Spleen (tissue), 13 donors: ENCODE measurements around the gene CYP1A2. TPM values are rescaled to one million over a fixed set of nuclear protein-coding genes. Genes with fewer than 3 reads are reported as not detected.

ENCODE experiments used
- DNase-seq: peaks from one replicate; pipeline ENCODE4 v3.0.0-alpha.2; 2020
- H3K27ac ChIP-seq, 8 donors: fragments of 200-600 bp; sonication (generic) in 7 of 8; 1 replicate in 4 of 8; 2 replicates in 4 of 8; pipeline versions ENCODE4 v1.5.0 to v1.8.0; 2016 to 2021; ENCODE audit warnings: inconsistent platforms in 4 of 8, mild to moderate bottlenecking in 4 of 8, moderate library complexity in 1 of 8
- H3K27me3 ChIP-seq, 7 donors: fragments of 200-600 bp; sonication (generic) in 6 of 7; replicated peaks in 1 of 7; 1 replicate in 4 of 7; 2 replicates in 3 of 7; pipeline versions ENCODE4 v1.5.0 to v1.8.0; 2016 to 2021; ENCODE audit warnings: inconsistent platforms in 3 of 7, mild to moderate bottlenecking in 1 of 7
- H3K36me3 ChIP-seq, 6 donors: fragments of 200-600 bp; sonication (generic) in 5 of 6; 1 replicate in 4 of 6; 2 replicates in 2 of 6; pipeline versions ENCODE4 v1.5.0 to v1.8.0; 2016 to 2021; ENCODE audit warnings: inconsistent platforms in 2 of 6
- H3K4me1 ChIP-seq, 6 donors: fragments of 200-600 bp; sonication (generic) in 5 of 6; 1 replicate in 3 of 6; 2 replicates in 3 of 6; pipeline versions ENCODE4 v1.5.0 to v1.8.0; 2016 to 2021; ENCODE audit warnings: inconsistent platforms in 3 of 6
- H3K4me3 ChIP-seq, 8 donors: fragments of 200-600 bp; sonication (generic) in 7 of 8; 1 replicate in 4 of 8; 2 replicates in 4 of 8; pipeline versions ENCODE4 v1.5.0 to v1.8.0; 2016 to 2021; ENCODE audit warnings: inconsistent platforms in 4 of 8, mild to moderate bottlenecking in 4 of 8, moderate library complexity in 2 of 8
- H3K9me3 ChIP-seq, 8 donors: fragments of 200-600 bp; sonication (generic) in 7 of 8; 1 replicate in 4 of 8; 2 replicates in 4 of 8; pipeline versions ENCODE4 v1.5.0 to v1.8.0; 2016 to 2021; ENCODE audit warnings: inconsistent platforms in 4 of 8
- POLR2A ChIP-seq, 3 donors: fragments of 450-650 bp; IDR thresholded peaks; one replicate each; pipeline ENCODE4 v1.5.1; 2017; ENCODE audit warnings: antibody characterized with exemption in 3 of 3, mild to moderate bottlenecking in 1 of 3
- POLR2AphosphoS5 ChIP-seq, 3 donors: sonication (generic); formaldehyde crosslinking; IDR thresholded peaks; one replicate each; pipeline ENCODE4 v1.5.1; 2017; ENCODE audit warnings: antibody characterized with exemption in 3 of 3
- WGBS, 5 donors: extraction: QIAGEN DNeasy Blood & Tissue Kit in 3 of 5; methylation state at CpG; one replicate each; pipeline versions ENCODE4 v1.1.5 to v1.1.7; 2013 to 2018; 5-methylcytosine and 5-hydroxymethylcytosine counted together
- intact Hi-C: fragments of 100-400 bp; cut with DNase I; formaldehyde crosslinking; loops from one replicate; pipeline ENCODE4 v1.15.0; 2023; ENCODE audit warnings: low total_unique reads
- long read RNA-seq, 2 donors: transcript quantifications; one replicate each; lab custom pipeline, GENCODE V29; 2026
- polyA plus RNA-seq, 3 donors: library from polyadenylated mRNA; stranded (reverse); fragments of 200-250 nt; gene quantifications; one replicate each; pipeline ENCODE4 v1.2.1, GENCODE V29; 2013
- total RNA-seq, 7 donors: library from RNA; depleted of rRNA in 3 of 7; stranded (reverse); fragments of >200 nt in 3 of 7; fragmentation: NEBNext Ultra II Directional in 4 of 7; extraction: Animal tissue kit (Norgen Biotek cat#: 25700) in 4 of 7; gene quantifications; one replicate each; pipeline versions ENCODE4 v1.1.0 to v1.2.1, GENCODE V29; 2016 to 2021
- TF ChIP-seq, protein P1 (sequence below), 11 experiments: fragments of 200-600 bp in 7 of 11; fragments of 450-650 bp in 4 of 11; sonication (generic) in 4 of 11; IDR thresholded peaks in 8 of 11; conservative IDR thresholded peaks in 3 of 11; 1 replicate in 7 of 11; 2 replicates in 4 of 11; pipeline versions ENCODE4 v1.4.0 to v1.8.0; 2016 to 2021; ENCODE audit warnings: antibody characterized with exemption in 11 of 11, inconsistent platforms in 4 of 11, mild to moderate bottlenecking in 1 of 11
- donor health status: healthy with polysubstance abuse.
- donor health status: DM: no; HTN: no; CAD: no; lungs with moderate emphysema.
- donor health status: DM: no; HTN: no; CAD: no.
- donor health status: Bipolar disorder and iron deficiency.
- donor health status: healthy.
- donor health status: DM: no; HTN: no; CAD: no.
- donor health status: DM: yes; HTN: yes; CAD: no.

The CYP1A2 gene, protein sequence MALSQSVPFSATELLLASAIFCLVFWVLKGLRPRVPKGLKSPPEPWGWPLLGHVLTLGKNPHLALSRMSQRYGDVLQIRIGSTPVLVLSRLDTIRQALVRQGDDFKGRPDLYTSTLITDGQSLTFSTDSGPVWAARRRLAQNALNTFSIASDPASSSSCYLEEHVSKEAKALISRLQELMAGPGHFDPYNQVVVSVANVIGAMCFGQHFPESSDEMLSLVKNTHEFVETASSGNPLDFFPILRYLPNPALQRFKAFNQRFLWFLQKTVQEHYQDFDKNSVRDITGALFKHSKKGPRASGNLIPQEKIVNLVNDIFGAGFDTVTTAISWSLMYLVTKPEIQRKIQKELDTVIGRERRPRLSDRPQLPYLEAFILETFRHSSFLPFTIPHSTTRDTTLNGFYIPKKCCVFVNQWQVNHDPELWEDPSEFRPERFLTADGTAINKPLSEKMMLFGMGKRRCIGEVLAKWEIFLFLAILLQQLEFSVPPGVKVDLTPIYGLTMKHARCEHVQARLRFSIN
- total RNA-seq (not detected), polyA plus RNA-seq (not detected)
- long read RNA-seq, donor 1 = 0 reads
- long read RNA-seq, donor 2 = 0 reads

DNA sequence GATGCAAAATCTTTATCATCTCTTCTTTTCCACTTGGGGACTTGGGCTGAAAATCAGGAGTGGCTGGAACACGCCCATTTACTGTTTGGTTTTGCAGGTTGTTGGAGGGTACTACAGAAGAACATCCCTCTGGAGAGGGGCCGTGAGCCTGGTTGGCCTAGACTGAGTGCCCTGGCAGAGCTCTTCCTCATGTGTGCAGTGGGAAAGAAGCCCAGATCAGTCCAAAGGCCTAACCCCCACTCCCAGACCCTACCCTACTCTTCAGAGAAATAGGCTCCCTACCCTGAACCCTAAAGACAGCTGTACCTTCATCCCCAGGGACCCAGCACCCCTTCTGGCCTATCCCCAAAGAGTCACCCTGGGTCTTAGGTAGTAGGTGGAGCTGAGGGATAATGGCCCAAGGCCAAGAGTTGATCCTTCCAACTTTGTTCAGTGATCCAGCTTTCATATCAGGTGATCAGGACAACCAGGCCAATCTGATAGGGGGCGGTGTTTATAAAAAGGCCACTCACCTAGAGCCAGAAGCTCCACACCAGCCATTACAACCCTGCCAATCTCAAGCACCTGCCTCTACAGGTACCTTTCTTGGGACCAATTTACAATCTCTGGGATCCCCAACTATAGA is at the start of gene CYP1A2:
Gene CYP1A2, plus strand, starts transcription at position 524 of the 625 bp plus-strand sequence. CDS start 894 bp downstream, outside the sequence.
- Histone ChIP-seq H3K4me1 (no peaks in the 10 kb centered on the region), H3K36me3 (no peaks in the 10 kb centered on the region), H3K4me3 (no peak within 1 kb of the TSS), H3K27me3 (no peaks in the 10 kb centered on the region), H3K9me3 (no peaks in the 10 kb centered on the region), H3K27ac (no peak within 1 kb of the TSS)
- 80 to 97% (median 89%) methylated on average over 3 of the region's 3 CpGs for WGBS, 5 donors
- TF ChIP-seq, protein P1, sequence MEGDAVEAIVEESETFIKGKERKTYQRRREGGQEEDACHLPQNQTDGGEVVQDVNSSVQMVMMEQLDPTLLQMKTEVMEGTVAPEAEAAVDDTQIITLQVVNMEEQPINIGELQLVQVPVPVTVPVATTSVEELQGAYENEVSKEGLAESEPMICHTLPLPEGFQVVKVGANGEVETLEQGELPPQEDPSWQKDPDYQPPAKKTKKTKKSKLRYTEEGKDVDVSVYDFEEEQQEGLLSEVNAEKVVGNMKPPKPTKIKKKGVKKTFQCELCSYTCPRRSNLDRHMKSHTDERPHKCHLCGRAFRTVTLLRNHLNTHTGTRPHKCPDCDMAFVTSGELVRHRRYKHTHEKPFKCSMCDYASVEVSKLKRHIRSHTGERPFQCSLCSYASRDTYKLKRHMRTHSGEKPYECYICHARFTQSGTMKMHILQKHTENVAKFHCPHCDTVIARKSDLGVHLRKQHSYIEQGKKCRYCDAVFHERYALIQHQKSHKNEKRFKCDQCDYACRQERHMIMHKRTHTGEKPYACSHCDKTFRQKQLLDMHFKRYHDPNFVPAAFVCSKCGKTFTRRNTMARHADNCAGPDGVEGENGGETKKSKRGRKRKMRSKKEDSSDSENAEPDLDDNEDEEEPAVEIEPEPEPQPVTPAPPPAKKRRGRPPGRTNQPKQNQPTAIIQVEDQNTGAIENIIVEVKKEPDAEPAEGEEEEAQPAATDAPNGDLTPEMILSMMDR (IDR thresholded peaks at IDR 0.05 in 8 of 11, conservative IDR thresholded peaks at IDR 0.05 in 3 of 11) = no peak
- TF ChIP-seq POLR2AphosphoS5 (IDR thresholded peaks at IDR 0.05) (no peak), POLR2A (IDR thresholded peaks at IDR 0.05) (no peak)
- no peak for DNase-seq
- intact Hi-C loops = no loop called here

DNA sequence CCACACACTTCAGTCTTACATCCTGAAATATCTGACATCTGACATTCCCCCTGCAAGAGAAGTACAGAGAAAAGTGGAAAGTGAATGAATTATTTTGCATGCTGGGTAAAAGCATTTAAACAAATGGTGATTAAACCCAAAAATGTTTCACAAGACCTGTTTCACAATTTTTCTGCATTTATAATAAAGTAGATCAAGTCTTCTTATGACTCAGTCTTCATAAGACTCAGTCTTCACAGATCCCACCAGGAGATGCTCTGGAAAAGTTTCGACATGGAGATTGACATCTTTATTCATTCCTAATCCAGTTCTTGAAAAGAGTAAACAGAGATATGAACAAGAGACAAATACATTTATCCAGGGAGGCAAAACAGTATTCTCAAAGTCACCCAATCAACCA is 39.6 kb upstream of the CYP1A2 start:
- Histone ChIP-seq H3K27me3 (peaks cover 0 to 30% (median 0%) of the 10 kb centered on the region in 7 donors), H3K4me1 (peaks cover 0 to 35% (median 9%) of the 10 kb centered on the region in 6 donors), H3K4me3 (no peak overlapping the region), H3K9me3 (no peaks in the 10 kb centered on the region), H3K36me3 (no peaks in the 10 kb centered on the region), H3K27ac (no peak overlapping the region)
- no peak for DNase-seq
- TF ChIP-seq, protein P1 (IDR thresholded peaks at IDR 0.05 in 8 of 11, conservative IDR thresholded peaks at IDR 0.05 in 3 of 11) = no peak
- intact Hi-C loops = no loop called here
- 55 to 70% (median 67%) methylated on average over 1 of the region's 1 CpG for WGBS, 5 donors

DNA sequence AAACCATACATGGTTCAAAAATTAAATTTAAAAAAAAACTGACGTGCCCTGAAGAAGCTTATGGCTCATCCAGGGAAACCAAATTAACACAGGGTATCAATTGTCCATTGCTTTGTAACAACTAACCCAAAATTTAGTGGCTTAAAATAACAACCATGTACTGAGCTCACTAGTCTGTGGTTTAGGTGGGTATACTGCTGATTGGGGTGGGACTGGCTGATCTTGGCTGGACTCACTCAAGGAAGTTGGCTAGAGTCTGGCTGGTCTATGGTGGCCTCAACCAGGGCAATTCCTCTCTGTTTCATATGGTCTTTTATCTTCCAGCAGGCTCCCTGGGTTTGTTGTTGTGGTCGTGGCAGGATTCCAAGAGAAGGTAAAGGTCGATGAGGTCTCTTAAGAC is 38.8 kb upstream of the CYP1A2 start:
- TF ChIP-seq POLR2A (IDR thresholded peaks at IDR 0.05) (no peak), POLR2AphosphoS5 (IDR thresholded peaks at IDR 0.05) (no peak)
- intact Hi-C loops = no loop called here
- no peaks in the 10 kb centered on the region for H3K36me3 ChIP-seq
- no peak overlapping the region for H3K4me3 ChIP-seq
- H3K4me1 ChIP-seq = peaks cover 0 to 35% (median 9%) of the 10 kb centered on the region in 6 donors
- no peak for DNase-seq
- H3K27ac ChIP-seq = peak overlapping the region in 5 of 8 donors; percentile 26 to 76 (median 70)
- WGBS, 5 donors = 70 to 78% (median 71%) methylated on average over 3 of the region's 3 CpGs
- no peaks in the 10 kb centered on the region for H3K9me3 ChIP-seq
- peaks cover 0 to 21% (median 0%) of the 10 kb centered on the region in 7 donors for H3K27me3 ChIP-seq

DNA sequence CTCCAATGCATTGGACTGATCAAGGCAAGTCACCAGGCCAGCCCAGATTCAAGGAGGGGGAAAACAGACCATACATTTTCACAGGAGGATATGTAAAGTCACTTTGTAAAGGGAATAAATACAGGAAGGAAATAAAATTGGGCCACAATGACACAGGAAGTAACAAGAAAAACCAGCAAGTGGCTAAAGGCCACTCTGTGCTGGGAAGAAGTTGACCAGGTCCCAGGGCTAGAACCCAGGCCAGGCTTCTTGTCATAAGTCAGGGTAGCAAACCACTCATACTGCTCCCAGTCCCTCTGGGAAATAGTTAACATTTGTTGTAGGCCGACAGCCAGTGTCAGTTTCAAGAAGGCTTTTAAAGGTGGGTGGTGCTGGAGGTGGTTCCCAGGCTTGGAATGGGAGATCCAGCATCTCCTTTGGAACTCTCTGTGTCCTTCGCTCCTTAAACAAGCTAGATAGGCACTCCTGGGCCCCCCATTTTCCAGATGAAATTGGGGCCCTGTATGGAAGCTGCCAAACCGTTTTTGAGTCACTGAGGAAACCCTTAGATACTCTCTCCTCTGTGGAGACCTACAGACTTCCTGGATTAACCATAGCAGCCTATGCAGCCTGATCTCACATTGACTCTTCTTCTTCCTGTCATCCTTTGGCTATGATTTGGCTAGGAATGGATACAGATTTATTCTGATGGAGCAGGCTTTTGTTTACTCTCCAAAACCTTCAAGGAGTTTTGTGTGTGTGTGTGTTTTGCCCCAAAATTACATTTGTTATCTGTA is 38.1 kb upstream of the CYP1A2 start:
- no peak for TF ChIP-seq POLR2AphosphoS5 (IDR thresholded peaks at IDR 0.05)
- TF ChIP-seq, protein P1 (IDR thresholded peaks at IDR 0.05 in 8 of 11, conservative IDR thresholded peaks at IDR 0.05 in 3 of 11) = no peak
- TF ChIP-seq POLR2A (IDR thresholded peaks at IDR 0.05) = no peak
- DNase-seq = no peak
- 44 to 67% (median 49%) methylated on average over 3 of the region's 3 CpGs for WGBS, 5 donors
- Histone ChIP-seq H3K27me3 (peaks cover 0 to 20% (median 0%) of the 10 kb centered on the region in 7 donors), H3K36me3 (no peaks in the 10 kb centered on the region), H3K9me3 (no peaks in the 10 kb centered on the region), H3K4me1 (peaks cover 0 to 35% (median 9%) of the 10 kb centered on the region in 6 donors), H3K4me3 (peak overlapping the region in 1 of 8 donors; percentile 19), H3K27ac (peak overlapping the region in 7 of 8 donors; percentile 9 to 76 (median 58))
- intact Hi-C loops = no loop called here
